Measurements from ENCODE around the gene VIPR2.

GRCh38 chr7:159140170-159140910, 4.3 kb downstream of the VIPR2 start:
- TF ChIP-seq, protein P1, sequence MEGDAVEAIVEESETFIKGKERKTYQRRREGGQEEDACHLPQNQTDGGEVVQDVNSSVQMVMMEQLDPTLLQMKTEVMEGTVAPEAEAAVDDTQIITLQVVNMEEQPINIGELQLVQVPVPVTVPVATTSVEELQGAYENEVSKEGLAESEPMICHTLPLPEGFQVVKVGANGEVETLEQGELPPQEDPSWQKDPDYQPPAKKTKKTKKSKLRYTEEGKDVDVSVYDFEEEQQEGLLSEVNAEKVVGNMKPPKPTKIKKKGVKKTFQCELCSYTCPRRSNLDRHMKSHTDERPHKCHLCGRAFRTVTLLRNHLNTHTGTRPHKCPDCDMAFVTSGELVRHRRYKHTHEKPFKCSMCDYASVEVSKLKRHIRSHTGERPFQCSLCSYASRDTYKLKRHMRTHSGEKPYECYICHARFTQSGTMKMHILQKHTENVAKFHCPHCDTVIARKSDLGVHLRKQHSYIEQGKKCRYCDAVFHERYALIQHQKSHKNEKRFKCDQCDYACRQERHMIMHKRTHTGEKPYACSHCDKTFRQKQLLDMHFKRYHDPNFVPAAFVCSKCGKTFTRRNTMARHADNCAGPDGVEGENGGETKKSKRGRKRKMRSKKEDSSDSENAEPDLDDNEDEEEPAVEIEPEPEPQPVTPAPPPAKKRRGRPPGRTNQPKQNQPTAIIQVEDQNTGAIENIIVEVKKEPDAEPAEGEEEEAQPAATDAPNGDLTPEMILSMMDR (conservative IDR thresholded peaks at IDR 0.05): no peak
- no peak for TF ChIP-seq ZFX (IDR thresholded peaks at IDR 0.05)
